Mucosa of descending colon (tissue), 3 donors: ENCODE data around the gene PBX2. TPM values are rescaled to one million over a fixed set of nuclear protein-coding genes. Genes with fewer than 3 reads are reported as not detected.
A peak's percentile ranks its signal among the peaks of the same experiment; 100 is the strongest.
"Not testable (repeated sequence)": the region's sequence is repeated elsewhere in the genome, so short reads cannot be mapped to it uniquely, and the experiment has no call there.

Source experiments
- ATAC-seq: fragments of 200-7000 bp; cut with Tn5 transposase; one replicate; pipeline ENCODE4 v1.9.1; 2020; ENCODE audit warnings: mild to moderate bottlenecking, moderate library complexity
- DNase-seq, 3 donors: peaks; one replicate each; pipeline ENCODE4 v3.0.0-alpha.2; 2020
- H3K36me3 ChIP-seq: fragments of 200-600 bp; one replicate; pipeline ENCODE4 v1.8.0; 2021; ENCODE audit warnings: low read depth, mild to moderate bottlenecking
- H3K4me1 ChIP-seq: fragments of 200-600 bp; one replicate; pipeline ENCODE4 v1.8.0; 2021; ENCODE audit warnings: low read depth, mild to moderate bottlenecking
- H3K4me3 ChIP-seq: fragments of 200-600 bp; one replicate; pipeline ENCODE4 v1.8.0; 2021; ENCODE audit warnings: mild to moderate bottlenecking
- H3K9me3 ChIP-seq: fragments of 200-600 bp; one replicate; pipeline ENCODE4 v1.8.0; 2021; ENCODE audit warnings: mild to moderate bottlenecking
- intact Hi-C, 2 donors: fragments of 100-400 bp; cut with DNase I in 1 of 2; cut with micrococcal nuclease in 1 of 2; formaldehyde crosslinking; loops; one replicate each; pipeline versions ENCODE4 v1.11.0 to v1.11.1; 2022; cut with DNase I, micrococcal nuclease
- total RNA-seq, 3 donors: library from RNA; stranded (reverse); fragmentation: NEBNext Ultra II Directional in 2 of 3; extraction: Animal tissue kit (Norgen Biotek cat#: 25700) in 2 of 3; gene quantifications; one replicate each; pipeline versions ENCODE4 v1.2.1 to v1.2.4, GENCODE V29; 2021 to 2023
- TF ChIP-seq, protein P1 (sequence below): fragments of 200-600 bp; IDR thresholded peaks from one replicate; pipeline ENCODE4 v1.8.0; 2022; ENCODE audit warnings: antibody characterized with exemption, mild to moderate bottlenecking
- donor health status: DM: no; HTN: no; CAD: no; lungs with moderate emphysema.
- donor health status: DM: no; HTN: no; CAD: no.
- donor health status: DM: no; HTN: yes; CAD: no.

PBX2 gene
- total RNA-seq, 3 donors from 2014 or later, result 49.4 to 97.7 (median 53.9) TPM

DNA sequence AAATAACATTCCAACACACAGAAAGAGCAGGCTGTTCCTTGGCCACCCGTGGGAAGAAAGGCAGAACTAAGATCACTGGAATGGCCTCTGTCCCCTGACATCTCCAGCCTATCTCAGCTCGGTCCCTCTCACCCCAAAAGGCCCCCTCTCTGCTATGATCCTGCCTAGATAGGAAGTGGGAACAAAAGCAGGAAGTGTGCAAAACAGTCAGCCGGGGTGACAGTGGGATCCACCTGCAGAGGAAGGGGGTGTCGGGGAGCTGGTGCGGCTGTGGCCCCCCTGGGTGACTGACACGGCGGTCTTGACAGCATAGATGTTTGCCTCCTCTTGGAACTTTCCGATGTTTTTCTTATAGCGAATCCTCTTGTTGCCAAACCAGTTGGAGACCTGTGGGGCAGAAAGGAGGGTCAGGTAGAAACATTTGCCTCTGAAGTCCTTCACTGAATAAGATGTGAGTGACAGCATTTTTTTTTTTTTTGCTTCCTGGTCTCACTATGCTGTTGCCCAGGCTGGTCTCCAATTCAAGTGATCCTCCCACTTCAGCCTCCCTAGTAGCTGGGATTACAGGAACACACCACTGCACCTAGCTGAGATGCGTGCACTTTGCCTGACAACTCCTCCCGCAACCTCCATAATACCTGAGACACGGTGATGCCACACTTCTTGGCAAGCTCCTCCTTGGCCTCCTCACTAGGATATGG lies 2.8 kb downstream of the PBX2 start:
- Histone ChIP-seq H3K9me3 (no peaks in the 10 kb centered on the region), H3K36me3 (no peaks in the 10 kb centered on the region), H3K4me1 (peaks cover 21% of the 10 kb centered on the region), H3K4me3 (no peak overlapping the region)
- intact Hi-C loops, result no loop called here
- TF ChIP-seq, protein P1, sequence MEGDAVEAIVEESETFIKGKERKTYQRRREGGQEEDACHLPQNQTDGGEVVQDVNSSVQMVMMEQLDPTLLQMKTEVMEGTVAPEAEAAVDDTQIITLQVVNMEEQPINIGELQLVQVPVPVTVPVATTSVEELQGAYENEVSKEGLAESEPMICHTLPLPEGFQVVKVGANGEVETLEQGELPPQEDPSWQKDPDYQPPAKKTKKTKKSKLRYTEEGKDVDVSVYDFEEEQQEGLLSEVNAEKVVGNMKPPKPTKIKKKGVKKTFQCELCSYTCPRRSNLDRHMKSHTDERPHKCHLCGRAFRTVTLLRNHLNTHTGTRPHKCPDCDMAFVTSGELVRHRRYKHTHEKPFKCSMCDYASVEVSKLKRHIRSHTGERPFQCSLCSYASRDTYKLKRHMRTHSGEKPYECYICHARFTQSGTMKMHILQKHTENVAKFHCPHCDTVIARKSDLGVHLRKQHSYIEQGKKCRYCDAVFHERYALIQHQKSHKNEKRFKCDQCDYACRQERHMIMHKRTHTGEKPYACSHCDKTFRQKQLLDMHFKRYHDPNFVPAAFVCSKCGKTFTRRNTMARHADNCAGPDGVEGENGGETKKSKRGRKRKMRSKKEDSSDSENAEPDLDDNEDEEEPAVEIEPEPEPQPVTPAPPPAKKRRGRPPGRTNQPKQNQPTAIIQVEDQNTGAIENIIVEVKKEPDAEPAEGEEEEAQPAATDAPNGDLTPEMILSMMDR, result no peak
- DNase-seq (no peak), ATAC-seq (no peak)

DNA sequence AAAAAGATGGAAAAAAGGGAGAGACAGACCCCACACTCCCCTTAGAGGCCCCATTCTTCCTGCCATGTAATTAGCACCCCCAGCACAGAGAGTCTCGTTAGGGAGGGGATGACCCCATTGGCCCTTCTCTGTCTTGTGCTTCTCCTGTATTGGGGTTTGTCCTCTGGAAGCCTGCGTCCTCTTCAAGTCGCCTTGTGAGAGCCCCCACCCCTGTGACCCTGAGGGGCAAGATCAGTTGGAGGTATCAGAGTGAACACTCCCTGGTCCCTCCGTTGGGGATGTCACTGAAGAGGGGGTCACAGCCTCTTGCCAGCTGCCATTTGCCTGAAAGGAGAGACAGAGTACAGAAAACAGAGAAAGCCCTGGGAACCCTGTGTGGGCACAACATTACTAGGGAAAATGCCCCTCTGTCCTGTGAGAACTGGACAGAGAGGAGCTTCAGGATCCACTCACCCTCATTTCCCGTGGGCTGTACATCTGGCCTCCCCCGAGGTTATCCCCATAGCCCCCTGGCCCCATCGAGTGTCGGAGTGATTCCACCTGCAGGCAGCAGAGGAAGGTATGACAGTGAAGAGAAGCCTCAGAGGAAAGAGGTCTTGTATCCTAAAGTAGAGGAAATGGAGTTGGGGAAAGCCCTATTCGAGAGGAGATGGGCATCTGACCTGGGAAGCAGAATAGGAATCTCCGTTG lies 3.7 kb downstream of the PBX2 start:
- H3K36me3 ChIP-seq, H3K4me3 ChIP-seq, H3K9me3 ChIP-seq, DNase-seq, ATAC-seq, intact Hi-C loops: not testable (repeated sequence)
- peaks cover 26% of the 10 kb centered on the region for H3K4me1 ChIP-seq

DNA sequence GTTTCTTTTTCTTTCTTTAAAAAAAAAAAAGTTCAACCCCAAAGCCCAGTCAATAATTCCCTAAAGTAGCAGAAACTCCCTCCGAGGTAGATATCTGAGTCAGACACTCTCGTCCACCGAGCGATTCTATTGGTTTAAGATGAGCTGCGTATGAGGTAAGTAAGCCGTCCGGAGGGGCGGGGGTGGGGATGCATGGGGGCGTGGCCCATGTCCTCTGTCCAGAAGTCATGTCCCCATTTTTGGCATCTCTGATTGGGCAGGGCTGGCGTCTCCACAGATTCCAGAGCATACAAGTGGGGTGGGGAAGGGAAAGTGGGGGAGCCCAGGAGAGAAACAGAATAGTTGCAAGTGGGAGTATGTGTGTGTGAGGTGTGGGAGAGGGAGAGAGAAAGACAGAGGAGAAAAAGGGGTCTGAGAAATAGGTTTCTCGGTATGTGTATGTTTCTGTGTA lies 4.3 kb downstream of the PBX2 start:
- H3K9me3 ChIP-seq, H3K4me3 ChIP-seq, H3K36me3 ChIP-seq, intact Hi-C loops: not testable (repeated sequence)
- peak; percentile 73 to 82 (median 77) for DNase-seq
- H3K4me1 ChIP-seq, result peaks cover 23% of the 10 kb centered on the region
- peak; percentile 45 for ATAC-seq

DNA sequence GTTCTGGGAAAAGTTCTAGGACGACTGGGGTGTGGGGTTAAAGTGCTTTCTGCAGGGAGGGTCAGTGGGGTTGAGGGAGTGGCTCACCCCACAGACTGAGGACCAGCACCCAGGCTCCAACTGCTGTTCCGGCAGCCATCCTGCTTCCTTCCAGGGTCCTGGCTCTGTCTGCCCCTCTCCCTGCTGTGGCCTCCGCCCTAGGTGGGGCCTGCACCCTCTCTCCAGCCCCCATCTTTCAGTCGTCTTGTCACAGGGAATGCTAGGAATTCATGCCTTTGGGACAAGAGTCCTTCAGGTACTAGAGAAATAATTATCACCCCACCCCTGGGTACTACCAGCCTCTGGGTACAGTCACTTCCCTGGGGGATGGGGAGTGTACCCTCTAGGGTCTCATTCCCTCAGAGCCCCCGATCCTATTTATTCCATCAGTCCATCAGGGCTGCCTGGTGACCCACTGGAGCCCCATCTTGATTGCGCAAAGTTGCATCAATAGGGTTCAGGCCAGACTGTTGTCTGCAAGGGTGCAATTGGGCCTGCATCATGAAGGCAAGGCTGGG lies 5.8 kb downstream of the PBX2 start, which contains the start of gene AGER:
TSS of gene AGER (minus strand) at position 170 of the 557 bp plus-strand sequence. CDS start at position 139, 31 bp downstream.
- TF ChIP-seq, protein P1, result no peak
- intact Hi-C loops, result no loop called here
- ATAC-seq (no peak), DNase-seq (no peak)
- Histone ChIP-seq H3K4me1 (peaks cover 31% of the 10 kb centered on the region), H3K36me3 (no peaks in the 10 kb centered on the region), H3K9me3 (no peaks in the 10 kb centered on the region), H3K4me3 (no peak within 1 kb of the TSS)

DNA sequence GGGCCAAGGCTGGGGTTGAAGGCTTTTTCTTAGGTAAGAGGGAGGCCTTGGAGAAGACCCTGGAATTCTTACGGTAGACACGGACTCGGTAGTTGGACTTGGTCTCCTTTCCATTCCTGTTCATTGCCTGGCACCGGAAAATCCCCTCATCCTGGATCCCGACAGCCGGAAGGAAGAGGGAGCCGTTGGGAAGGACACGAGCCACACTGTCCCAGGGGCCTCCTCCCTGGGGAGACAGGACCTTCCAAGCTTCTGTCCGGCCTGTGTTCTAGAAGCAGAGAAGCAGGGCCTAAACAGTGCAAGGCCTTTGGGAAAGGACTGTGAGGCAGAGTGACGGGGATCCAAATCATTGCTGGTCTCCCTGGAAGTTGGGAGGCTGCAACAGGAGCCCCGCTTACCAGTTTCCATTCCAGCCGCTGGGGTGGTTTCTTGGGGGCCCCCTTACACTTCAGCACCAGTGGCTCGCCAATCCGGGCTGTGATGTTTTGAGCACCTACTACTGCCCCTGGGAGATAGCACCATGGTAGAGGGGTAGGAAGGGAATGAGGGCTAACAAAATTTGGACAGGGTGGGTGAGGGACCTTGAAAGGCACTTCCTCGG lies 6.4 kb downstream of the PBX2 start:
- TF ChIP-seq, protein P1, result no peak
- Histone ChIP-seq H3K4me1 (peaks cover 30% of the 10 kb centered on the region), H3K9me3 (no peaks in the 10 kb centered on the region), H3K36me3 (no peaks in the 10 kb centered on the region), H3K4me3 (no peak overlapping the region)
- intact Hi-C loops, result no loop called here
- ATAC-seq (no peak), DNase-seq (no peak)

DNA sequence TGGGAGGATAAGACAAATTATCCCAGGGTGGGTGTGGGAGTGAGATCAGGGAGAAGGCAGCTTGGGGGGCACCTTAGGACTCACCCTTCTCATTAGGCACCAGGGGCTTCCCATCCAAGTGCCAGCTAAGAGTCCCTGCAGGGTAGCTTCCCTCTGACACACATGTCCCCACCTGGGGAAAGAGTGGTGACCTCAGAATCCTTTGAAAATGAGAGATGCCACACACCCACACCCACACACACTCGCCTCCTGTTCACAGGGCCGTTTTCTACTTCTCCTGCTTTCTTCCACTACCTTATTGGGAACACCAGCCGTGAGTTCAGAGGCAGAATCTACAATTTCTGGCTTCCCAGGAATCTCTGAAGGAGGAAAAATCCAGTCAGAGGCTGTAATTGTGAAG lies 7.0 kb downstream of the PBX2 start:
- peaks cover 2% of the 10 kb centered on the region for H3K36me3 ChIP-seq
- DNase-seq (no peak), ATAC-seq (no peak)

More for the DNA sequence above, 7.0 kb downstream of the PBX2 start:
- TF ChIP-seq, protein P1, result no peak
- intact Hi-C loops, result no loop called here
- Histone ChIP-seq H3K4me3 (no peak overlapping the region), H3K4me1 (peaks cover 28% of the 10 kb centered on the region), H3K9me3 (no peaks in the 10 kb centered on the region)
